Lower leg skin (tissue), 3 donors: ENCODE results near the gene LMF1.

ENCODE experiments used
- CTCF ChIP-seq, 3 donors: fragments of 450-650 bp; IDR thresholded peaks; one replicate each; pipeline ENCODE4 v1.5.1; 2016; ENCODE audit warnings: antibody characterized with exemption in 3 of 3, mild to moderate bottlenecking in 3 of 3, moderate library complexity in 2 of 3
- POLR2A ChIP-seq, 2 donors: fragments of 450-650 bp; IDR thresholded peaks; one replicate each; pipeline ENCODE4 v1.6.1; 2016 to 2017; ENCODE audit warnings: antibody characterized with exemption in 2 of 2, mild to moderate bottlenecking in 1 of 2, moderate library complexity in 1 of 2

GRCh38 chr16:997440-998051, 26.8 kb upstream of the LMF1 start:
- no peak for TF ChIP-seq CTCF (IDR thresholded peaks at IDR 0.05)
- TF ChIP-seq POLR2A (IDR thresholded peaks at IDR 0.05): no peak
